PC-9 (cell line): ENCODE results near the gene HBG2.

Experiments
- EZH2 ChIP-seq: fragments of 200-600 bp; sonication (generic); IDR thresholded peaks from 2 replicates; pipeline ENCODE4 v1.8.0; 2017; ENCODE audit warnings: antibody characterized with exemption, low read depth
- TF ChIP-seq, protein P1 (sequence below): fragments of 200-600 bp; sonication (generic); conservative IDR thresholded peaks from 2 replicates; pipeline ENCODE4 v1.6.1; 2017; ENCODE audit warnings: mixed run types, antibody characterized with exemption, mild to moderate bottlenecking, moderate library complexity

DNA sequence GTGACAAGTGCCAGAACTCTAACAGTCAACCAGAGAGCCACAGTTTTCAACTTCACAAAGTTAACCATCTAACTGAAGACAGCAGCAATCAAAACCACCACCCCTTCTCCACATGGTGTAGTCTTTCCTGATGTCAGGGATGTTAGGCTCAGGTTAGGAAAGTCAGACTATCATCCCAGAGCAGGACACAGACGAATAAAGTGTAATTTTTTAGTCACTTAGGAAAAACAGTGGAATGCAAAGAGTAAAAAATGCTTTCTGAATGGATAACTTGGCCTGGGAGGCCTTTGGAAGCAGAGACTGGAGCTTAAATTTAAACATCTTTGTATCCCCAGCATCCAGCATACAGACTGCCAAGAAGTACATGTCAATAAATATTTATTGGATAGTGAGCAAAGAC lies 31.8 kb upstream of the HBG2 start:
- TF ChIP-seq, protein P1, sequence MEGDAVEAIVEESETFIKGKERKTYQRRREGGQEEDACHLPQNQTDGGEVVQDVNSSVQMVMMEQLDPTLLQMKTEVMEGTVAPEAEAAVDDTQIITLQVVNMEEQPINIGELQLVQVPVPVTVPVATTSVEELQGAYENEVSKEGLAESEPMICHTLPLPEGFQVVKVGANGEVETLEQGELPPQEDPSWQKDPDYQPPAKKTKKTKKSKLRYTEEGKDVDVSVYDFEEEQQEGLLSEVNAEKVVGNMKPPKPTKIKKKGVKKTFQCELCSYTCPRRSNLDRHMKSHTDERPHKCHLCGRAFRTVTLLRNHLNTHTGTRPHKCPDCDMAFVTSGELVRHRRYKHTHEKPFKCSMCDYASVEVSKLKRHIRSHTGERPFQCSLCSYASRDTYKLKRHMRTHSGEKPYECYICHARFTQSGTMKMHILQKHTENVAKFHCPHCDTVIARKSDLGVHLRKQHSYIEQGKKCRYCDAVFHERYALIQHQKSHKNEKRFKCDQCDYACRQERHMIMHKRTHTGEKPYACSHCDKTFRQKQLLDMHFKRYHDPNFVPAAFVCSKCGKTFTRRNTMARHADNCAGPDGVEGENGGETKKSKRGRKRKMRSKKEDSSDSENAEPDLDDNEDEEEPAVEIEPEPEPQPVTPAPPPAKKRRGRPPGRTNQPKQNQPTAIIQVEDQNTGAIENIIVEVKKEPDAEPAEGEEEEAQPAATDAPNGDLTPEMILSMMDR = no peak
- no peak for TF ChIP-seq EZH2
